SK-N-MC (cell line): ENCODE data around the gene SMIM11.

Experiments
- EZH2 ChIP-seq: fragments of 200-600 bp; sonication (generic); IDR thresholded peaks from one replicate; pipeline ENCODE4 v1.6.1; 2017; ENCODE audit warnings: antibody characterized with exemption
- FOXP2 ChIP-seq: optimal IDR thresholded peaks from 2 replicates; pipeline ENCODE3; 2011; ENCODE audit warnings: mild to moderate bottlenecking, moderate library complexity; ENCODE audit not compliant: insufficient read depth; ENCODE audit errors: extremely low read length, control extremely low read depth
- POLR2AphosphoS5 ChIP-seq: IDR thresholded peaks from 2 replicates; pipeline ENCODE4 v1.6.1; 2012; ENCODE audit warnings: mild to moderate bottlenecking, low read depth, low read length, borderline replicate concordance

DNA sequence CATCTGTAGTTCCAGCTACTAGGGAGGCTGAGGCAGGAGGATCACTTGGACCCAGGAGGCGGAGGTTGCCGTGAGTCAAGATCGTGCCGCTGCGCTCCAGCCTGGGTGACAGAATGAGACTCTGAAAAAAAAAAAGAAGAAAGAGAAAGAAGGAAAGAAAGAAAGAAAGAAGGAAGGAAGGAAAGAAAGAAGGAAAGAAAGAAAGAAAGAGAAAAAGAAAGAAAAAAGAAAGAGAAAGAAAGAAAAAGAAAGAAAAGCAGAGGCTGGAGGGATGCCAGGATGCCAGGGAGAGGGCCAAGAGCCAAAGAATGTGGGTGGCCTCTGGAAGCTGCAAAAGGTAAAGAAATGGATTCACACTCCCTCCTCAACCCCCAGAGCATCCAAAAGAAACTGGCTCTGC lies 19.7 kb upstream of the SMIM11 start:
- no peak for TF ChIP-seq POLR2AphosphoS5
- no peak for TF ChIP-seq EZH2
- no peak for TF ChIP-seq FOXP2
